MM.1S (cell line): ENCODE results near the gene SPTBN1.
"Not testable (repeated sequence)": the region's sequence is repeated elsewhere in the genome, so short reads cannot be mapped to it uniquely, and the experiment has no call there.

Experiments
- DNase-seq: peaks from one replicate; pipeline ENCODE4 v3.0.0-alpha.2; 2015
- H2AFZ ChIP-seq: fragments of 300-600 bp; sonication (generic); 2 replicates; pipeline ENCODE4 v1.6.0; 2016; ENCODE audit warnings: antibody characterized with exemption, low read length
- H3F3A ChIP-seq: fragments of 300-600 bp; sonication (generic); 2 replicates; pipeline ENCODE4 v1.6.1; 2016; ENCODE audit warnings: mild to moderate bottlenecking, antibody characterized with exemption, low read length, moderate library complexity, mixed read lengths; ENCODE audit not compliant: insufficient read depth
- H3K27ac ChIP-seq: fragments of 300-600 bp; sonication (generic); 2 replicates; pipeline ENCODE4 v1.5.1; 2016; ENCODE audit warnings: mild to moderate bottlenecking, low read length
- H3K27me3 ChIP-seq: fragments of 300-600 bp; sonication (generic); replicated peaks from 2 replicates; pipeline ENCODE4 v1.6.0; 2016; ENCODE audit warnings: low read length; ENCODE audit not compliant: insufficient read depth
- H3K36me3 ChIP-seq: fragments of 300-600 bp; sonication (generic); replicated peaks from 2 replicates; pipeline ENCODE4 v1.6.1; 2016; ENCODE audit warnings: mild to moderate bottlenecking, low read length, mixed read lengths; ENCODE audit not compliant: insufficient read depth
- H3K4me1 ChIP-seq: fragments of 300-600 bp; sonication (generic); 2 replicates; pipeline ENCODE4 v1.6.1; 2016; ENCODE audit warnings: low read length, mixed read lengths
- H3K4me2 ChIP-seq: fragments of 300-600 bp; sonication (generic); 2 replicates; pipeline ENCODE4 v1.6.0; 2016; ENCODE audit warnings: low read depth, low read length
- H3K4me3 ChIP-seq: fragments of 300-600 bp; sonication (generic); 2 replicates; pipeline ENCODE4 v1.5.1; 2016; ENCODE audit warnings: low read length, mixed read lengths
- H3K79me2 ChIP-seq: fragments of 300-600 bp; sonication (generic); 2 replicates; pipeline ENCODE4 v1.6.1; 2016; ENCODE audit warnings: mixed run types, low read length, mixed read lengths
- H3K9ac ChIP-seq: fragments of 300-600 bp; sonication (generic); 2 replicates; pipeline ENCODE4 v1.6.1; 2016; ENCODE audit warnings: low read length, mixed read lengths
- H3K9me2 ChIP-seq: fragments of 300-600 bp; sonication (generic); replicated peaks from 2 replicates; pipeline ENCODE4 v1.6.1; 2016; ENCODE audit warnings: mild to moderate bottlenecking, low read length, mixed read lengths; ENCODE audit not compliant: insufficient read depth
- H3K9me3 ChIP-seq: fragments of 300-600 bp; sonication (generic); replicated peaks from 2 replicates; pipeline ENCODE4 v1.6.1; 2016; ENCODE audit warnings: mild to moderate bottlenecking, low read length, mixed read lengths; ENCODE audit not compliant: insufficient read depth
- H4K20me1 ChIP-seq: fragments of 300-600 bp; sonication (generic); 2 replicates; pipeline ENCODE4 v1.6.1; 2016; ENCODE audit warnings: mild to moderate bottlenecking, low read length, moderate library complexity, mixed read lengths; ENCODE audit not compliant: insufficient read depth
- CTCF ChIP-seq: fragments of 300-600 bp; sonication (generic); IDR thresholded peaks from 2 replicates; pipeline ENCODE4 v1.5.1; 2016; ENCODE audit warnings: antibody characterized with exemption, low read length, mixed read lengths
- EZH2 ChIP-seq: fragments of 300-600 bp; sonication (generic); optimal IDR thresholded peaks from 2 replicates; pipeline ENCODE3; 2017; ENCODE audit warnings: low read depth, mild to moderate bottlenecking, antibody characterized with exemption, low read length, mixed read lengths
- EZH2phosphoT487 ChIP-seq: fragments of 300-600 bp; sonication (generic); IDR thresholded peaks from 2 replicates; pipeline ENCODE4 v1.6.1; 2018; ENCODE audit warnings: antibody characterized with exemption, low read length

Gene SPTBN1

GRCh38 chr2:54503828-54504227 is 47.7 kb downstream of the SPTBN1 start:
- TF ChIP-seq EZH2 (no peak), CTCF (no peak), EZH2phosphoT487 (no peak)
- Histone ChIP-seq H3K79me2 (no peaks in the 10 kb centered on the region), H2AFZ (no peak overlapping the region), H4K20me1 (no peaks in the 10 kb centered on the region), H3K4me3 (no peak overlapping the region), H3K4me1 (no peaks in the 10 kb centered on the region), H3K4me2 (no peak overlapping the region), H3K27me3 (no peaks in the 10 kb centered on the region), H3K9ac (no peak overlapping the region), H3K9me2 (no peaks in the 10 kb centered on the region), H3K36me3 (no peaks in the 10 kb centered on the region), H3K27ac (no peak overlapping the region), H3K9me3 (no peaks in the 10 kb centered on the region), H3F3A (no peaks in the 10 kb centered on the region)
- no peak for DNase-seq

- H3K9me2 ChIP-seq: no peaks in the 10 kb centered on the region
- H3K4me1 ChIP-seq: no peaks in the 10 kb centered on the region
- no peak overlapping the region for H3K27ac ChIP-seq
- no peaks in the 10 kb centered on the region for H3K36me3 ChIP-seq
- no peak for TF ChIP-seq EZH2phosphoT487
- TF ChIP-seq EZH2: no peak
- no peak for TF ChIP-seq CTCF
- H3K4me3 ChIP-seq: no peak overlapping the region
- no peak overlapping the region for H3K9ac ChIP-seq
- no peak for DNase-seq
- no peaks in the 10 kb centered on the region for H3K9me3 ChIP-seq
- no peaks in the 10 kb centered on the region for H3K27me3 ChIP-seq
- no peaks in the 10 kb centered on the region for H3F3A ChIP-seq
- H3K79me2 ChIP-seq: no peaks in the 10 kb centered on the region
- H3K4me2 ChIP-seq: no peak overlapping the region
- H2AFZ ChIP-seq: no peak overlapping the region
- H4K20me1 ChIP-seq: no peaks in the 10 kb centered on the region
Observed at GRCh38 chr2:54504866-54505265, 48.7 kb downstream of the SPTBN1 start.

GRCh38 chr2:54508541-54508940 is 52.4 kb downstream of the SPTBN1 start:
- Histone ChIP-seq H3F3A (no peaks in the 10 kb centered on the region), H3K79me2 (no peaks in the 10 kb centered on the region), H3K4me1 (no peaks in the 10 kb centered on the region), H3K9me3 (no peaks in the 10 kb centered on the region), H2AFZ (no peak overlapping the region), H3K4me3 (no peak overlapping the region), H3K27ac (no peak overlapping the region), H3K27me3 (no peaks in the 10 kb centered on the region), H3K9me2 (no peaks in the 10 kb centered on the region), H4K20me1 (no peaks in the 10 kb centered on the region), H3K36me3 (no peaks in the 10 kb centered on the region), H3K9ac (no peak overlapping the region), H3K4me2 (no peak overlapping the region)
- no peak for TF ChIP-seq CTCF
- TF ChIP-seq EZH2phosphoT487: no peak
- no peak for TF ChIP-seq EZH2
- DNase-seq: no peak

GRCh38 chr2:54509043-54509442 is 52.9 kb downstream of the SPTBN1 start:
- H3K9me2 ChIP-seq, H3F3A ChIP-seq, H3K4me3 ChIP-seq: not testable (repeated sequence)

More at GRCh38 chr2:54509043-54509442, 52.9 kb downstream of the SPTBN1 start:
- not testable (repeated sequence) for H3K79me2 ChIP-seq, H3K9ac ChIP-seq, H4K20me1 ChIP-seq, H2AFZ ChIP-seq, H3K27ac ChIP-seq, H3K36me3 ChIP-seq, H3K27me3 ChIP-seq, H3K4me2 ChIP-seq, DNase-seq, H3K4me1 ChIP-seq, H3K9me3 ChIP-seq
